Endodermal cell (in vitro differentiated cells): ENCODE data around the gene C1QTNF3. TPM values are rescaled to one million over a fixed set of nuclear protein-coding genes. Genes with fewer than 3 reads are reported as not detected.

Experiments used
- DNase-seq: peaks from one replicate; pipeline ENCODE4 v3.0.0-alpha.2; 2017
- H3K27ac ChIP-seq: 2 replicates; pipeline ENCODE4 v1.5.1; 2013; ENCODE audit warnings: mild to moderate bottlenecking, low read depth, low read length, moderate library complexity
- H3K27me3 ChIP-seq: 2 replicates; pipeline ENCODE4 v1.6.1; 2013; ENCODE audit warnings: mild to moderate bottlenecking, low read length, moderate library complexity; ENCODE audit not compliant: insufficient read depth, control insufficient read depth, poor library complexity, severe bottlenecking
- H3K36me3 ChIP-seq: 2 replicates; pipeline ENCODE4 v1.7.0; 2013; ENCODE audit warnings: mild to moderate bottlenecking, low read length, moderate library complexity; ENCODE audit not compliant: control insufficient read depth, insufficient read depth
- H3K4me1 ChIP-seq: one replicate; pipeline ENCODE4 v1.7.0; 2013; ENCODE audit warnings: low read length; ENCODE audit not compliant: control insufficient read depth, insufficient read depth
- H3K4me3 ChIP-seq: 2 replicates; pipeline ENCODE4 v1.5.1; 2013; ENCODE audit warnings: mild to moderate bottlenecking, low read length, moderate library complexity
- H3K9ac ChIP-seq: 2 replicates; pipeline ENCODE4 v1.6.1; 2013; ENCODE audit warnings: mild to moderate bottlenecking, low read length, moderate library complexity; ENCODE audit not compliant: poor library complexity, severe bottlenecking; ENCODE audit errors: extremely low read depth
- H3K9me3 ChIP-seq: 2 replicates; pipeline ENCODE4 v1.6.1; 2013; ENCODE audit warnings: mild to moderate bottlenecking, low read length, moderate library complexity; ENCODE audit not compliant: control insufficient read depth
- H3K27ac Mint-ChIP-seq: 2 replicates; pipeline ENCODE4 v1.8.0; 2020; ENCODE audit warnings: mixed read lengths
- H3K27me3 Mint-ChIP-seq: 2 replicates; pipeline ENCODE4 v1.8.0; 2021; ENCODE audit warnings: mild to moderate bottlenecking, mixed read lengths; ENCODE audit not compliant: insufficient read depth
- H3K36me3 Mint-ChIP-seq: 2 replicates; pipeline ENCODE4 v1.8.0; 2020; ENCODE audit warnings: low read depth, mixed read lengths
- H3K4me1 Mint-ChIP-seq: 2 replicates; pipeline ENCODE4 v1.8.0; 2020; ENCODE audit warnings: mixed read lengths
- H3K4me3 Mint-ChIP-seq: 2 replicates; pipeline ENCODE4 v1.8.0; 2020; ENCODE audit warnings: mild to moderate bottlenecking, moderate library complexity, mixed read lengths
- H3K9me3 Mint-ChIP-seq: 2 replicates; pipeline ENCODE4 v1.8.0; 2020; ENCODE audit warnings: mild to moderate bottlenecking, mixed read lengths
- CTCF ChIP-seq: fragments of 200-600 bp; sonication (generic); conservative IDR thresholded peaks from 2 replicates; pipeline ENCODE4 v1.5.0; 2021; ENCODE audit warnings: antibody characterized with exemption, mild to moderate bottlenecking
- WGBS, 2 experiments: methylation state at CpG; one replicate each; pipeline versions ENCODE4 v1.1.5 to v1.1.7; 2013; ENCODE audit warnings: missing lambda C conversion rate in 2 of 2, mixed read lengths in 1 of 2; ENCODE audit not compliant: insufficient coverage in 1 of 2, insufficient read length in 1 of 2; 5-methylcytosine and 5-hydroxymethylcytosine counted together
- total RNA-seq, 2 donors: library from RNA; stranded (reverse); fragmentation: NEBNext Ultra II Directional in 1 of 2; extraction: Animal tissue kit (Norgen Biotek cat#: 25700) in 1 of 2; gene quantifications; 2 replicates in 1 of 2; 3 replicates in 1 of 2; pipeline ENCODE4 v1.2.1, GENCODE V29; 2021

Gene C1QTNF3
- total RNA-seq, 2 donors from 2014 or later, result 5.0 to 7.2 TPM

GRCh38 chr5:34038390-34038789 lies 4.6 kb downstream of the C1QTNF3 start:
- Histone ChIP-seq H3K4me3 (no peak overlapping the region), H3K27ac (no peak overlapping the region), H3K27me3 (no peaks in the 10 kb centered on the region), H3K9me3 (no peaks in the 10 kb centered on the region), H3K4me1 (peaks cover 3% of the 10 kb centered on the region), H3K36me3 (no peaks in the 10 kb centered on the region), H3K9ac (no peak overlapping the region)
- H3K27ac Mint-ChIP-seq, result no peak overlapping the region
- no peak for TF ChIP-seq CTCF
- H3K27me3 Mint-ChIP-seq, result no peaks in the 10 kb centered on the region
- DNase-seq, result no peak
- H3K9me3 Mint-ChIP-seq, result no peaks in the 10 kb centered on the region
- H3K36me3 Mint-ChIP-seq, result peaks cover 7% of the 10 kb centered on the region
- peaks cover 1% of the 10 kb centered on the region for H3K4me1 Mint-ChIP-seq
- H3K4me3 Mint-ChIP-seq, result no peak overlapping the region
- 40 to 78% methylated on average over 1 to 2 of the region's 2 CpGs for WGBS, 2 experiments

DNA sequence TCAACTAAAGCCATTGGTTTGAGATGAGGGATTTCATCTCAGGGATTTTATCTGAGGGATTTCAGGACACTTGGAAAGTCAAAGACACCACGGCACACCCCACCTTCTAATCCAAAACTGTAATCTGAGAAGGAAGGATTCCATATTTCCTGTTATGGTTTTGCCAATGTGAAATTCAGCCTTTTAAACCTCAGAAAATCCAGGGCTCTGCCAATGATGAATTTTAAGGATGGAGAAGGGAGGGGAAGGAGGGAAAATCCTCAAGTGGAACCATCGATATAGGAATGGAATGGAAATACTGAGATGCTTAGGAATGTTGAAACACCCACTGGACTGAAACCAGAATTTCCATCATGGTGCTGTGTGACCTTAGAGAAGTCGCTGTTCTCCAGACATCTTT lies 5.3 kb downstream of the C1QTNF3 start:
- Histone ChIP-seq H3K4me1 (peaks cover 3% of the 10 kb centered on the region), H3K36me3 (no peaks in the 10 kb centered on the region), H3K9ac (no peak overlapping the region), H3K9me3 (no peaks in the 10 kb centered on the region), H3K27ac (no peak overlapping the region), H3K4me3 (no peak overlapping the region), H3K27me3 (no peaks in the 10 kb centered on the region)
- no peak for TF ChIP-seq CTCF
- Mint-ChIP-seq H3K4me1 (peaks cover 1% of the 10 kb centered on the region), H3K36me3 (peaks cover 12% of the 10 kb centered on the region), H3K27me3 (no peaks in the 10 kb centered on the region), H3K9me3 (no peaks in the 10 kb centered on the region), H3K4me3 (no peak overlapping the region), H3K27ac (no peak overlapping the region)
- WGBS, 2 experiments, result 94 to 97% methylated on average over 2 to 3 of the region's 3 CpGs
- DNase-seq, result no peak

GRCh38 chr5:34035756-34036155 lies 7.3 kb downstream of the C1QTNF3 start:
- Mint-ChIP-seq H3K4me1 (peaks cover 1% of the 10 kb centered on the region), H3K36me3 (peaks cover 12% of the 10 kb centered on the region), H3K9me3 (no peaks in the 10 kb centered on the region), H3K27me3 (no peaks in the 10 kb centered on the region), H3K27ac (no peak overlapping the region), H3K4me3 (no peak overlapping the region)
- H3K4me1 ChIP-seq, result peaks cover 3% of the 10 kb centered on the region
- H3K4me3 ChIP-seq, result no peak overlapping the region
- H3K36me3 ChIP-seq, result no peaks in the 10 kb centered on the region
- no peak overlapping the region for H3K27ac ChIP-seq
- TF ChIP-seq CTCF, result no peak
- no peaks in the 10 kb centered on the region for H3K9me3 ChIP-seq
- WGBS, 2 experiments, result 95 to 100% methylated on average over 2 of the region's 2 CpGs
- no peak for DNase-seq
- H3K9ac ChIP-seq, result no peak overlapping the region
- H3K27me3 ChIP-seq, result no peaks in the 10 kb centered on the region
